ENCODE data around the gene NFATC2. TPM values are rescaled to one million over a fixed set of nuclear protein-coding genes. Genes with fewer than 3 reads are reported as not detected.

Gene NFATC2
- total RNA-seq, 1 experiment from 2014 or later, result 0.07 TPM

DNA sequence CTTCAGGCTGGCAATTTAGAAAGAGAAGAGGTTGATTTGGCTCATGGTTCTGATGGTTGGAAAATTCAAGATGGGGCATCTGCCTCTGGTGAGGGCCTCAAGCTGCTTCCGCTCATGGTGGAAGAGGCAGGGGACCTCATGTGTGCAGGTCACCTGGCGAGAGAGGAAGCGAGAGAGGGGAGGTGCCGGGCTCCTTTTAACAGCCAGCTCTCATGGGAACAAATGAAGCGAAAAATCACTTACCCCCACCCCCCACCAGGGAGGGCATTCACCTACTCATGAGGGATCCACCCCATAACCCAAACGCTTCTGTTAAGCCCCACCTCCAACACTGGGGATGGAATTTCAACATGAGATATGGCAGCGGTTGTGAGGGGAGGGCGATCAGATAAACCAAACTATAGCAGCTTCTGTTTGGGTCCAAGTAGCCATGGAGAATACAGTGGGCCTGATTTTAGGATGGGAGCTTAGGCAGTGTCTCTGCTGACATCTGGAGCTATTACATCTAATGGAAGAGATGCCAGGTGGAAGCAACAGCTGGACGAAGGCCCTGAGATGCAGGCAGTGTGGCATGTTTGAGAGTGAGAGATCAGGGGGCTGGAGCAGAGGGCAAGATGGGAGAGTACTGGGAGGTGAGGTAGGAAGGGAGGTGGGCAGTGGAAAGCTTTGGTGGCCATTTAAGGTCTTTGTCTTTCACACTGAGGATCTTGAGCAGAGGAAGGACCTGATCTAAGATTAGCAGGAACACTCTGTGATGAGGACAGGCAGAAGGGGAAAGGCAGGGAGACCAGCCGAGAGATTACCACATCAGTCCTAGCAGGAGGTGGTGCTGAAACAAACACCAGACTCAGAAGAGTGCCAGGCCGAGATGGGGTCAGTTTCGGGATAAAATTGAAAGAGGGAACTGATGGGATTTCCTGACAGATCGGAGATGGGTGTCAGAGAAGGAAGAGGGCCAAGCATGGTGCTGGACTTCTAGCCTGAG, 161.8 kb downstream of the NFATC2 start:
- intact Hi-C loops (cut with micrococcal nuclease), result no loop called here
- no TSS peak for BruUV-seq (replicated peaks)
- H3K27me3 Mint-ChIP-seq (ENCODE audit: insufficient read depth, unreplicated experiment), result no peaks in the 10 kb centered on the region
- TF ChIP-seq CTCF (IDR thresholded peaks at IDR 0.05; ENCODE audit: unreplicated experiment), result no peak
- no peaks in the 10 kb centered on the region for H3K4me1 Mint-ChIP-seq (ENCODE audit: insufficient read depth, unreplicated experiment)
- DNase-seq (ENCODE audit: unreplicated experiment), result no peak
- no peak overlapping the region for H3K27ac Mint-ChIP-seq (ENCODE audit: low read depth, unreplicated experiment)
- no peaks in the 10 kb centered on the region for H3K36me3 Mint-ChIP-seq (ENCODE audit: insufficient read depth, unreplicated experiment)
- POLR2A ChIA-PET, result interaction anchor here (0.6 to 0.9 kb wide), 2 partner anchors 44 to 214 kb away, joined by 3 to 4 read pairs; no protein-coding TSS in a partner anchor
- no peak overlapping the region for H3K4me3 Mint-ChIP-seq (ENCODE audit: unreplicated experiment)
- CTCF ChIA-PET, result interaction anchor here (0.6 to 3.7 kb wide), 11 partner anchors 8 to 687 kb away, joined by 3 to 35 read pairs (median 4); no protein-coding TSS in a partner anchor
- H3K9me3 Mint-ChIP-seq (ENCODE audit: unreplicated experiment), result no peaks in the 10 kb centered on the region

GRCh38 chr20:51379601-51380341, 162.7 kb downstream of the NFATC2 start:
- no peaks in the 10 kb centered on the region for H3K36me3 Mint-ChIP-seq (ENCODE audit: insufficient read depth, unreplicated experiment)

DNA sequence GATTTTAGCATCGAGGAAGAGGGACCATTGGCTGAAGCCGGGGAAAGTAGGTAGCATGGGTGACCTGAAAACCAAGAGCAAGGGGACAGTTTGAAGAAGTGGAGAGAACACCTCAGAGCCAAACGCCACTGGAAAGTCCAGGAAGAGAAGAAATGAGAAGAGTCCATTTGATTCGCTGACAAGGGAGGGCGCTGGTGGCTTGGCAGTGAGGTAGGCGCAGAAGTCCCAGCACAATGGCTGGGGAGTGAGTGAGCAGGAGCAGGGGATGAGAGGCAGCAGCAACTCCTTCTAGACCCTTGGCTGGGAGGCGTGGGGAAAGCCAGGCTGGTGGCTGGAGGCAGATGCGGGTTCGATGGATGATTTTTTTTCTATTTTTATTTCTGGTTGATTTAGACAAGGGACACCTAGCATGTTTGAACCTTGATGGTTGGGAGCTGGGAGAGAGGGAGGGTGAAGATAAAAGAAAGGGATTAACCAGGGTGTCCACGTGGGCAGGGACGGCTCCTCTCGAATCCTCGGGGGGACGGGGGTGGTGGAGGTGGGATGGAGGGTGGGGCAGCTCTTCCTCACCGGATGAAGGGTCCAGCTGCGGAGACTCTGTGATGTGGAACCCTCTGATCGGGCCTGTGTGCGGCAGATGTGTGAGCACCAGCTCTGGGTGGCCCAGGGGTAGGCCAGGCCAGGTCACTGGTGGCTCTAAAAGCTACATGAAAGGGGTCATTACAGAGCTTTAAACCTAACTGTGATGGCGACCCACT, 164.2 kb downstream of the NFATC2 start:
- Mint-ChIP-seq H3K4me3 (ENCODE audit: unreplicated experiment) (no peak overlapping the region), H3K4me1 (ENCODE audit: insufficient read depth, unreplicated experiment) (no peaks in the 10 kb centered on the region), H3K36me3 (ENCODE audit: insufficient read depth, unreplicated experiment) (no peaks in the 10 kb centered on the region), H3K27me3 (ENCODE audit: insufficient read depth, unreplicated experiment) (no peaks in the 10 kb centered on the region), H3K9me3 (ENCODE audit: unreplicated experiment) (no peaks in the 10 kb centered on the region), H3K27ac (ENCODE audit: low read depth, unreplicated experiment) (no peak overlapping the region)
- CTCF ChIA-PET, result interaction anchor here (0.6 to 3.7 kb wide), 4 partner anchors 9 to 246 kb away, joined by 3 to 35 read pairs (median 7); no protein-coding TSS in a partner anchor
- no peak for DNase-seq (ENCODE audit: unreplicated experiment)
- intact Hi-C loops (cut with micrococcal nuclease), result no loop called here
- no TSS peak for BruUV-seq (replicated peaks)
- TF ChIP-seq CTCF (IDR thresholded peaks at IDR 0.05; ENCODE audit: unreplicated experiment), result peak; percentile 10
- POLR2A ChIA-PET, result no interaction called here

More at GRCh38 chr20:51379601-51380341, 162.7 kb downstream of the NFATC2 start:
- no peak for TF ChIP-seq CTCF (IDR thresholded peaks at IDR 0.05; ENCODE audit: unreplicated experiment)
- Mint-ChIP-seq H3K9me3 (ENCODE audit: unreplicated experiment) (no peaks in the 10 kb centered on the region), H3K4me3 (ENCODE audit: unreplicated experiment) (no peak overlapping the region), H3K4me1 (ENCODE audit: insufficient read depth, unreplicated experiment) (no peaks in the 10 kb centered on the region), H3K27me3 (ENCODE audit: insufficient read depth, unreplicated experiment) (no peaks in the 10 kb centered on the region), H3K27ac (ENCODE audit: low read depth, unreplicated experiment) (no peak overlapping the region)
- BruUV-seq (replicated peaks), result no TSS peak
- no peak for DNase-seq (ENCODE audit: unreplicated experiment)
- CTCF ChIA-PET, result interaction anchor here (1.0 to 3.7 kb wide), 8 partner anchors 8 to 392 kb away, joined by 3 to 35 read pairs (median 4); no protein-coding TSS in a partner anchor
- POLR2A ChIA-PET, result interaction anchor here (0.6 kb wide), 1 partner anchor 43 kb away, joined by 3 read pairs; no protein-coding TSS in a partner anchor
- intact Hi-C loops (cut with micrococcal nuclease), result no loop called here
